Measurements from ENCODE around the gene SLC1A2.
"Not testable (repeated sequence)": the region's sequence is repeated elsewhere in the genome, so short reads cannot be mapped to it uniquely, and the experiment has no call there.

SLC1A2 gene

DNA sequence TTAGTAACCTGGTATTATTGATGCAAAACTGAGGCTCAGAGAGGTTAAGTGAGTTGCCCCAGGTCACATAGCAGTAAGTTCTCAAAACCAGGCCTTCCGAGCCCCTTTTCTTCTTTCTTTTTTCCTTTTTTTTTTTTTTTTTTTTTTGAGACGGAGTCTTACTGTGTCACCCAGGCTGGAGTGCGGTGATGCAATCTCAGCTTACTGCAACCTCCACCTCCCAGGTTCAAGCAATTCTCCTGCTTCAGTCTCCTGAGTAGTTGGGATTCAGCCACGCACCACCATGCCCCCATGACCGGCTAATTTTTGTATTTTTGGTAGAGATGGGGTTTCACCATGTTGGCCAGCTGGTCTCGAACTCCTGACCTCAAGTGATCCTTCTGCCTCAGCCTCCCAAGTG is 192.6 kb downstream of the SLC1A2 start:
- DNase-seq (ENCODE audit: low read depth in 2 of 2): not testable (repeated sequence)

- DNase-seq (ENCODE audit: low read depth in 2 of 2): no peak
Observed at GRCh38 chr11:35225946-35226520, 193.3 kb downstream of the SLC1A2 start.

DNA sequence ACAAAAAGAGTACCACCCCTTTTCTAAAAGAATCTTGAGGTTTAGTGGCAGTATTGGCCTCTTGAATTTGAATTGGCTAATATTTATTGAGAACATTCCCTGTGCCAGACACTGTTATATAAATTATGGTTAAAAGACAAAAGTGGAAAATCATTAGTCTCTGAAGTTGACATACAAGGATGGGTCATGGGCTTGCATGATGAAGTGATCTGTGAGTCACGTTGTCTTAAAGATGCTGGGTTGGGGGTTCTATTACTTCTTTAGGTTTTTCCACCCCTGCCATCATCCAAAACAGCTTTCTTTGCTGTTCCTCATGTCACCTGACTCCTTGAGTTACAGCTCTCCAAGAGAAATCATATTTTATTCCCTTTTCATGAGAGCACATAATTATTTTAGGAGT is 195.4 kb downstream of the SLC1A2 start:
- no peak for DNase-seq (ENCODE audit: low read depth in 2 of 2)

GRCh38 chr11:35223371-35223796 is 196.0 kb downstream of the SLC1A2 start:
- DNase-seq (ENCODE audit: low read depth in 2 of 2): no peak

- DNase-seq (ENCODE audit: low read depth in 2 of 2): no peak
Observed at GRCh38 chr11:35218956-35219355, 200.4 kb downstream of the SLC1A2 start.

GRCh38 chr11:35216962-35217678 is 202.2 kb downstream of the SLC1A2 start:
- no peak for DNase-seq (ENCODE audit: low read depth in 2 of 2)

- no peak for DNase-seq (ENCODE audit: low read depth in 2 of 2)
Observed at GRCh38 chr11:35215945-35216344, 203.4 kb downstream of the SLC1A2 start.

DNA sequence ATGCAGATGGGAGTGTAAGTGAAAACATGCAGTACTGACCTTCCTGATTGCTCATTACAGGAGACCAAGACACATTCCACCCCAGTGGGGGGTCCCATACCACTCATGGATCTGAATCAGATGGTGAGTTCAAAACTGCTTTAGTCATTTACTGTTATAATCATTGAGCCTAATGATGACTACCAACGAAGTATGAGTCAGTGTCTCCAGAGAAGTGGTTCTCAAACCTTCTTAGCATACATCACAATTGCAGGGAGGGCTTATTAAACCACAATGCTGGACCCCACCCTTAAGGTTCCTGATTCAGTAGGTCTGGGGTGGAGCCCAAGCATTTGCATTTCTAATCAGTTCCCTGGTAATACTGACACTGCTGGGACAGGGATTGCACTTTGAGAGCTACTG is 204.6 kb downstream of the SLC1A2 start:
- no peak for DNase-seq (ENCODE audit: low read depth in 2 of 2)

DNA sequence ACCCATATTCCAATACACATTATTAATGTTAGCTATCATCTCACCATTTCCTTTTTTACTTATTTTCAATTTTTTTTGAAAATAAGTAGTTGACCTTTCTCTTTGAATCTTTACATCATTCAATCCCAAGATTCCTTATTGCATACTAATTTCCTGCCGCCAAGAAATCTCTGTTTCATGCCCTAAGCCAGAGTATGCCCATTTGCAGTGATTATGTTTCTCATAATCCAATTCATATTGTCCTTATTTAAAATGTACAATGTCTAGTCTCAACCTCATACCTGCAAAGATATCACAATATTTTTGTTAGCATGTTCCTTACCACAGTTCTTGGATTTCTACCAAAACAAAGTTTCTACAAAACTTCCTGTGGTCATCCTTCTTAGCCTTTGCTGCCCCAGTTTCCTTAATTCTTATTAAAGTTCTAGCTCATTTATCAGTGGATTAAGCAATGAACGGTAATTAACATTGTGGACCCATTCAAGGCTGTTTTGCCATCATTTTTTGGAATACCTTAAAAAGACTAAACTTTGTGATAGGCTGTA is 205.1 kb downstream of the SLC1A2 start:
- no peak for DNase-seq (ENCODE audit: low read depth in 2 of 2)

- no peak for DNase-seq (ENCODE audit: low read depth in 2 of 2)
Observed at GRCh38 chr11:35211952-35212351, 207.4 kb downstream of the SLC1A2 start.

- DNase-seq (ENCODE audit: low read depth in 2 of 2): no peak
Observed at GRCh38 chr11:35210876-35211546, 208.3 kb downstream of the SLC1A2 start.

DNA sequence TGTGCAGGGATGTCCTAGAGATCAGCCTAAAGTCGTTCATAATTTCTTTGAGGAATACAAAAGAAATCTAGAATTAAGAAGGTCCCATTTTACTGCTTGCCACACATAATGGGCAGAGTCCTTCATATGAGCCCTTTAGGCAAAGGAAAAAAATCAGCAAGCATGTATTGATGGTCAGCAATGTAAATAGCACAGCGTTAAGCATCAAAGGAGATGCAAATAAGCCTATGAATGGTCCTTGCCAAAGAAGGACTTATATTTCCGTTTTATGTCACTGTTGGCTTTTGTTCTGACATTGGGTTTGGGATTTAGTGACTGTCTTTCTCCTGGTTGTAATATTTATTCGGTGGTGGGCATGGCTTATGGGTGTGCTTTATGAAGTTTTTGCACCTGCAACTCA is 210.6 kb downstream of the SLC1A2 start:
- no peak for DNase-seq (ENCODE audit: low read depth in 2 of 2)

DNA sequence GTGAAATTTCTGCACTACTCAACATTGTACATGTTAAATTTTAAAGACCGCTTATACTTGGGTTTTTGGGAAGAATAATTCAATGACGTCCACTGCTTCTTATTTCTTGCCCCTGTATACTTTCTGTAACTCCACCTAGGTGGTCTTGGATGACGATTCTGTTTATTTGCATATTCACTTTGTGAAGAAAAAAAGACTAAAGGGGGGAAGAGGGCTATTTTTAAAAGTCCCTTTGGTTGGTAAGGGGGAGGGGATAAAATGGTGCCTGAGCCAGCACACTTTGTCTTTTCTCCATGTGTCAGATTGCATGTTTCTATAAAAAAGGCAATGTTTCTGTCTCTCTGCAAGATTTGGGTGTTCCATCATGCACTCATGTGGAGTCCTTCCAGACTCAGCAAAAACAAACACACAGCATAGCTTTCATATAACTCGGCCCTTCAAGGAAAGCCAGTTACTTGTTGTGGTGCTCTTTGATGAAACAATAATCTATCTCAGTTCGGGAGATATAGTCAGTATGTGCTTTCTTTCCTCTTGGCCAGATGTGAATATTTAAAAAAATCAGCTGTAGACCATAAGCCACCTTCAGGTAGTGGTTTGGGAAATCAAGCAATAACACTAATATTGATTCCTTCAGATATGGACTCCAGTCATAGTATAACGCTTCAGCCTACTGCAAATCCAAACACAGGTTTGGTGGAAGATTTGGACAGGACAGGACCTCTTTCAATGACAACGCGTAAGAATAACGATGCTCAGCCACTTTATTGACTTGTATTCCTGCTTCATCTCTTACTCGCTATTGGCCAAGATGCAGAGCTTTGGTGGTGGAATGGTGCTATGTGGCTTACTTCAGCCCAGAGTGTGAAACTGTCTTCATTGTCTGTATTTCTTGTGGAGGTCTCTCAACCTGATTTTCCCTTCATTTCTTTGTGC is 211.6 kb downstream of the SLC1A2 start:
- no peak for DNase-seq (ENCODE audit: low read depth in 2 of 2)

DNA sequence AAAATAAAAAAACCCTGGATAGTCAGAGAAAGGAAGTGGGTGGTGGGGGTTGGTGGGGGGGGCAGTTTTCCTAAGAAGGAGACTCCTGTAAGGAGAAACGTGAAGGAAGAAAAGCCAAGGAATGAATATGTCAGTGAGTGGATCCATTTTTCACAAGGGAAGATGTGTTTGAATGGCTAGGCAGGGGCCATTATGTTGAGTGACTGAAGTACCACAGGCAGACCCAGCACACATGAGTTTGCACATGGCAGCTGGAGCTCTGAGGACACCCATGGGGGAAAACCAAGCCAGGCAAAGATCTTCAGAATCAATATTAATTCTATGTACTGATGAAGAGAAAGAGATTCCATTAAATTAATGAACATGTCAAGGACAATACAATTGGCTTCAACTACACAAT is 212.7 kb downstream of the SLC1A2 start:
- DNase-seq (ENCODE audit: low read depth in 2 of 2): no peak

DNA sequence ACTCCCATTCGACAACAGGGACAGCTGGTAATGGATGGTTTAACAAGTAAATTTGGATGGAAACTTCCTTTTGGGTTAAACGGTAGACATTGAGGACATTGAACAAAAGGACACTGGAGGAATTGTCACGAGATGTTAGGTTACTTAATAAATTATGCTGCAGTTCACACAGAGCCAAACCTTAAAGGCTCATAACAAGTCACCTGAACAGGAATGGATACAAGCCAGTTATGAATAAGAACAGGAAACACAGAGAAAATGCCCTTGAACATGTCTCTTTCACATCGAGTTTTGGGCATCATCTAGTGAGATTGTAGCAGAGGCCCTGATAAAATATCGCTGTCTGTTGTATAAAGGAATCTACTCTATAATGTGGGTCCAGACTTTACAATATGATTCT is 214.7 kb downstream of the SLC1A2 start:
- DNase-seq (ENCODE audit: low read depth in 2 of 2): no peak
